SK-N-SH (cell line): ENCODE measurements around the gene APH1A. TPM values are rescaled to one million over a fixed set of nuclear protein-coding genes. Genes with fewer than 3 reads are reported as not detected.

Experiments used
- CTCF ChIA-PET: fragments of 300-600, 350-600 bp; formaldehyde crosslinking; extraction: SDS; loops from one replicate; lab custom pipeline; 2021; lab: Yijun Ruan, JAX
- POLR2A ChIA-PET: fragments of 350-600 bp; sonication (Branson Sonifier 250); formaldehyde crosslinking; extraction: SDS; loops from one replicate; lab custom pipeline; 2020; ENCODE audit warnings: antibody characterized with exemption, inconsistent platforms; lab: Yijun Ruan, JAX
- DNase-seq: peaks from one replicate; pipeline ENCODE4 v3.0.0; 2012
- H2AFZ ChIP-seq: fragments of 200-600 bp; sonication (generic); 2 replicates; pipeline ENCODE4 v1.8.1; 2016; ENCODE audit warnings: antibody characterized with exemption, mild to moderate bottlenecking, low read depth
- H3F3A ChIP-seq: fragments of 200-600 bp; sonication (generic); replicated peaks from 2 replicates; pipeline ENCODE3; 2016; ENCODE audit warnings: antibody characterized with exemption, mild to moderate bottlenecking; ENCODE audit not compliant: insufficient read depth
- H3K27ac ChIP-seq, 2 experiments: fragments of 200-500 bp in 1 of 2; fragments of 200-600 bp in 1 of 2; sonication (Bioruptor generic) in 1 of 2; sonication (generic), shearing (Covaris generic) in 1 of 2; 2 replicates each; pipeline versions ENCODE4 v1.5.1 to v1.6.1; 2014 to 2016; ENCODE audit warnings: low read depth in 2 of 2, inconsistent platforms in 1 of 2, low read length in 1 of 2, mild to moderate bottlenecking in 1 of 2, mixed read lengths in 1 of 2
- H3K27me3 ChIP-seq: fragments of 200-600 bp; sonication (generic), shearing (Covaris generic); 2 replicates; pipeline ENCODE4 v1.6.1; 2016; ENCODE audit warnings: mixed run types; ENCODE audit not compliant: insufficient read depth
- H3K36me3 ChIP-seq, 2 experiments: fragments of 200-500 bp in 1 of 2; fragments of 200-600 bp in 1 of 2; sonication (Bioruptor generic) in 1 of 2; sonication (generic) in 1 of 2; replicated peaks in 1 of 2; 2 replicates each; pipeline versions ENCODE3 to v1.5.1; 2014 to 2016; ENCODE audit warnings: low read length in 1 of 2, mild to moderate bottlenecking in 1 of 2; ENCODE audit not compliant: insufficient read depth in 2 of 2, control insufficient read depth in 1 of 2
- H3K4me1 ChIP-seq, 2 experiments: fragments of 200-500 bp in 1 of 2; fragments of 200-600 bp in 1 of 2; sonication (Bioruptor generic) in 1 of 2; sonication (generic), shearing (Covaris generic) in 1 of 2; 2 replicates each; pipeline versions ENCODE4 v1.5.1 to v1.6.1; 2014 to 2016; ENCODE audit warnings: low read depth in 1 of 2, low read length in 1 of 2, mixed run types in 1 of 2; ENCODE audit not compliant: insufficient read depth in 2 of 2, control insufficient read depth in 1 of 2
- H3K4me2 ChIP-seq: fragments of 200-600 bp; sonication (generic), shearing (Covaris generic); 2 replicates; pipeline ENCODE4 v1.6.1; 2017; ENCODE audit warnings: mixed run types
- H3K4me3 ChIP-seq, 2 experiments: fragments of 200-500 bp in 1 of 2; fragments of 200-600 bp in 1 of 2; sonication (Bioruptor generic) in 1 of 2; sonication (generic), shearing (Covaris generic) in 1 of 2; 2 replicates each; pipeline versions ENCODE4 v1.5.1 to v1.8.1; 2014 to 2016; ENCODE audit warnings: low read depth in 2 of 2, inconsistent platforms in 1 of 2, low read length in 1 of 2, mild to moderate bottlenecking in 1 of 2, mixed read lengths in 1 of 2, moderate library complexity in 1 of 2
- H3K79me2 ChIP-seq: fragments of 200-600 bp; sonication (generic); 2 replicates; pipeline ENCODE4 v1.8.1; 2017; ENCODE audit warnings: mild to moderate bottlenecking; ENCODE audit not compliant: insufficient read depth
- H3K9ac ChIP-seq: fragments of 200-600 bp; sonication (generic); 2 replicates; pipeline ENCODE4 v1.6.1; 2017; ENCODE audit warnings: mixed run types
- H3K9me2 ChIP-seq: fragments of 200-600 bp; sonication (generic); 2 replicates; pipeline ENCODE4 v1.6.1; 2017; ENCODE audit warnings: mixed run types
- H3K9me3 ChIP-seq: fragments of 200-600 bp; sonication (generic); 2 replicates; pipeline ENCODE4 v1.6.1; 2017; ENCODE audit warnings: mixed run types, mild to moderate bottlenecking, moderate library complexity
- H4K20me1 ChIP-seq: fragments of 200-600 bp; sonication (generic); 2 replicates; pipeline ENCODE4 v1.6.1; 2017; ENCODE audit warnings: mild to moderate bottlenecking, mixed run types; ENCODE audit not compliant: insufficient read depth
- CHD2 ChIP-seq: fragments of 150-350 bp; IDR thresholded peaks from 2 replicates; pipeline ENCODE4 v1.6.1; 2018; ENCODE audit warnings: low read length; ENCODE audit not compliant: partially characterized antibody
- CTCF ChIP-seq: fragments of 200-600 bp; sonication (generic); IDR thresholded peaks from 2 replicates; pipeline ENCODE4 v1.6.1; 2017; ENCODE audit warnings: antibody characterized with exemption, mild to moderate bottlenecking, moderate library complexity
- ELF1 ChIP-seq: IDR thresholded peaks from 2 replicates; pipeline ENCODE4 v1.4.0; 2012
- EP300 ChIP-seq, 2 experiments: IDR thresholded peaks; 2 replicates each; pipeline versions ENCODE4 v1.4.0 to v1.6.1; 2012; ENCODE audit warnings: borderline replicate concordance in 1 of 2, low read depth in 1 of 2, low read length in 1 of 2
- EZH2phosphoT487 ChIP-seq: fragments of 200-600 bp; sonication (generic); IDR thresholded peaks from 2 replicates; pipeline ENCODE4 v1.6.1; 2017; ENCODE audit warnings: low read depth, mixed run types, mild to moderate bottlenecking, antibody characterized with exemption, moderate library complexity, borderline replicate concordance
- FOXM1 ChIP-seq: IDR thresholded peaks from 2 replicates; pipeline ENCODE4 v1.4.0; 2012; ENCODE audit warnings: low read depth, mild to moderate bottlenecking
- GABPA ChIP-seq: IDR thresholded peaks from 2 replicates; pipeline ENCODE4 v1.4.0; 2012; ENCODE audit warnings: low read depth, mild to moderate bottlenecking
- GATA2 ChIP-seq: sonication (generic); formaldehyde crosslinking; IDR thresholded peaks from 2 replicates; pipeline ENCODE4 v1.5.0; 2020; ENCODE audit warnings: mild to moderate bottlenecking, missing genetic modification reagents
- IRF3 ChIP-seq: fragments of 150-350 bp; IDR thresholded peaks from 2 replicates; pipeline ENCODE4 v1.6.1; 2016; ENCODE audit warnings: mild to moderate bottlenecking, low read depth, low read length
- MAX ChIP-seq: IDR thresholded peaks from 2 replicates; pipeline ENCODE4 v1.4.0; 2012; ENCODE audit warnings: low read depth
- MEF2A ChIP-seq: IDR thresholded peaks from 2 replicates; pipeline ENCODE4 v1.4.0; 2012; ENCODE audit warnings: low read depth, borderline replicate concordance
- MXI1 ChIP-seq: IDR thresholded peaks from 2 replicates; pipeline ENCODE4 v1.6.1; 2012; ENCODE audit warnings: mild to moderate bottlenecking, low read depth, low read length, improper control_type of control experiment
- NFIC ChIP-seq: IDR thresholded peaks from 2 replicates; pipeline ENCODE4 v1.4.0; 2012; ENCODE audit warnings: borderline replicate concordance
- POLR2AphosphoS5 ChIP-seq: IDR thresholded peaks from 2 replicates; pipeline ENCODE4 v1.6.1; 2012; ENCODE audit warnings: low read depth, low read length
- REST ChIP-seq: IDR thresholded peaks from 2 replicates; pipeline ENCODE4 v1.6.1; 2012; ENCODE audit warnings: mild to moderate bottlenecking, low read depth, low read length, moderate library complexity
- RFX5 ChIP-seq: IDR thresholded peaks from 2 replicates; pipeline ENCODE4 v1.6.1; 2012; ENCODE audit warnings: mild to moderate bottlenecking, improper control_type of control experiment, low read length
- SIN3A ChIP-seq: IDR thresholded peaks from 2 replicates; pipeline ENCODE4 v1.6.1; 2012; ENCODE audit warnings: low read depth, mild to moderate bottlenecking, low read length, moderate library complexity, borderline replicate concordance
- TAF1 ChIP-seq: IDR thresholded peaks from 2 replicates; pipeline ENCODE4 v1.6.1; 2012; ENCODE audit warnings: low read depth, mild to moderate bottlenecking, low read length, moderate library complexity, borderline replicate concordance
- TCF12 ChIP-seq: IDR thresholded peaks from 2 replicates; pipeline ENCODE4 v1.4.0; 2012
- USF2 ChIP-seq: fragments of 150-350 bp; IDR thresholded peaks from 2 replicates; pipeline ENCODE4 v1.6.1; 2017; ENCODE audit warnings: antibody characterized with exemption, low read length, low read depth, borderline replicate concordance
- YY1 ChIP-seq: IDR thresholded peaks from 2 replicates; pipeline ENCODE4 v1.4.0; 2012; ENCODE audit warnings: low read depth, mild to moderate bottlenecking
- ZBTB33 ChIP-seq: IDR thresholded peaks from 2 replicates; pipeline ENCODE4 v1.4.0; 2012; ENCODE audit warnings: low read depth, borderline replicate concordance
- WGBS: methylation state at CpG from one replicate; pipeline ENCODE4 v1.1.6; 2017; ENCODE audit warnings: low lambda C conversion rate; 5-methylcytosine and 5-hydroxymethylcytosine counted together
- polyA plus RNA-seq, 3 experiments: library from polyadenylated mRNA; depleted of rRNA; stranded (reverse); fragments of >200 nt; gene quantifications; 2 replicates each; pipeline ENCODE4 v1.2.3, GENCODE V29; 2012

Gene APH1A
- polyA plus RNA-seq, 1 of the 3 experiments (the other 2 are of a cell fraction), result 175 TPM

GRCh38 chr1:150293433-150294253 lies 24.8 kb upstream of the APH1A start, which contains the start of gene MRPS21:
Gene MRPS21, plus strand, starts transcription at chr1:150293861. Its CDS starts 506 bp downstream, at chr1:150294367.
- Histone ChIP-seq H3K4me1 (peaks cover 16 to 20% of the 10 kb centered on the region in 2 experiments; a peak in 3 of 4 replicates), H4K20me1 (no peaks in the 10 kb centered on the region), H3K27me3 (no peaks in the 10 kb centered on the region), H3K9me2 (no peaks in the 10 kb centered on the region), H3K27ac (peak within 1 kb of the TSS; percentile 80 to 83), H3K9ac (peak within 1 kb of the TSS; percentile 78), H3K79me2 (peaks cover 52% of the 10 kb centered on the region), H3K9me3 (no peaks in the 10 kb centered on the region), H2AFZ (peak within 1 kb of the TSS; percentile 97), H3K4me3 (peak within 1 kb of the TSS; percentile 73 to 76), H3K4me2 (peak within 1 kb of the TSS; percentile 84), H3F3A (no peaks in the 10 kb centered on the region), H3K36me3 (peaks cover 12 to 31% of the 10 kb centered on the region in 2 experiments)
- DNase-seq, result peak; percentile 86
- ChIA-PET CTCF (no interaction called here), POLR2A (no interaction called here)
- 7% methylated on average over 43 of the region's 43 CpGs for WGBS
- TF ChIP-seq USF2 (no peak), GATA2 (CRISPR knock-in tag) (no peak), YY1 (peak; percentile 39; the same call in 1 of the 2 replicates), ZBTB33 (0 out of 2 replicates have a peak, but pooled peaks have one; percentile 47), ELF1 (peak; percentile 83), RFX5 (peak; percentile 54; the same call in 1 of the 2 replicates), MXI1 (peak; percentile 94), EP300 (IDR thresholded peaks at IDR 0.05; ENCODE audit: borderline replicate concordance in 1 of 2, low read depth in 1 of 2, low read length in 1 of 2) (no peak), FOXM1 (no peak), SIN3A (peak; percentile 77; the same call in 1 of the 2 replicates), CHD2 (peak; percentile 25), NFIC (no peak), GABPA (peak; percentile 99), MAX (peak; percentile 98), MEF2A (no peak), POLR2AphosphoS5 (peak; percentile 99), TAF1 (peak; percentile 92), CTCF (no peak), IRF3 (no peak), TCF12 (no peak), EZH2phosphoT487 (no peak), REST (0 out of 2 replicates have a peak, but pooled peaks have one; percentile 60)
